Measurements from ENCODE around the gene ST8SIA2.

DNA sequence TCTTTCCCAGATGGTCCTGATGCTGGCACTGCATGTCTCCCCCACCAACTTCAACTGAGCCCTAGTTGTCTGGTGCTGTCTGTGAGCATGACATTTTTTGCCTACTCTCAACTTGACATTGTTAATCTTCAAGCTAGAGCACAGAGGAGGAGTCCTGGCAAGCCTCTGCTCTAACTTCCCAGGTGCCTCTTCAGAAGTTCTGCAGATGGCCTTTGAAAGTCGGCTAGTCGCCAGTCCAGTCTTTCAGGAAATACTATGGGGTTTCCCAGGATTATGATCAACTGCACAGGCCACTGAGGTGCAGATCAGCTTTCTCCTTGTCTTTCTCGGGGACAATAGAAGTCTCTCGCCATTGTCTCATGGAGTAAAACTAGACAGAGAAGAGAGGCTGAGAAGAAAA lies 86.7 kb downstream of the ST8SIA2 start:
- TF ChIP-seq CTCF (conservative IDR thresholded peaks at IDR 0.05; ENCODE audit: low read depth, low read length) (no peak), EZH2 (IDR thresholded peaks at IDR 0.05; ENCODE audit: borderline replicate concordance, low read depth, low read length, poor library complexity, severe bottlenecking) (no peak)

All from A673 (cell line).